Fibroblast of pulmonary artery (primary cell): Measurements from ENCODE around the gene QPRT.
A peak's percentile ranks its signal among the peaks of the same experiment; 100 is the strongest.

Source experiments
- DNase-seq: peaks from one replicate; pipeline ENCODE4 v3.0.0-alpha.2; 2010; ENCODE audit warnings: low read depth
- H3K4me3 ChIP-seq: replicated peaks from 2 replicates; pipeline ENCODE4 v1.5.1; 2011; ENCODE audit warnings: low read depth, mild to moderate bottlenecking, control low read depth, low read length, moderate library complexity
- TF ChIP-seq, protein P1 (sequence below): IDR thresholded peaks from 2 replicates; pipeline ENCODE4 v1.5.1; 2011; ENCODE audit warnings: mild to moderate bottlenecking, control low read depth, low read length, inconsistent platforms; ENCODE audit errors: missing control alignments

The QPRT gene

GRCh38 chr16:29697391-29697790, 18.4 kb downstream of the QPRT start:
- no peak overlapping the region for H3K4me3 ChIP-seq
- TF ChIP-seq, protein P1, sequence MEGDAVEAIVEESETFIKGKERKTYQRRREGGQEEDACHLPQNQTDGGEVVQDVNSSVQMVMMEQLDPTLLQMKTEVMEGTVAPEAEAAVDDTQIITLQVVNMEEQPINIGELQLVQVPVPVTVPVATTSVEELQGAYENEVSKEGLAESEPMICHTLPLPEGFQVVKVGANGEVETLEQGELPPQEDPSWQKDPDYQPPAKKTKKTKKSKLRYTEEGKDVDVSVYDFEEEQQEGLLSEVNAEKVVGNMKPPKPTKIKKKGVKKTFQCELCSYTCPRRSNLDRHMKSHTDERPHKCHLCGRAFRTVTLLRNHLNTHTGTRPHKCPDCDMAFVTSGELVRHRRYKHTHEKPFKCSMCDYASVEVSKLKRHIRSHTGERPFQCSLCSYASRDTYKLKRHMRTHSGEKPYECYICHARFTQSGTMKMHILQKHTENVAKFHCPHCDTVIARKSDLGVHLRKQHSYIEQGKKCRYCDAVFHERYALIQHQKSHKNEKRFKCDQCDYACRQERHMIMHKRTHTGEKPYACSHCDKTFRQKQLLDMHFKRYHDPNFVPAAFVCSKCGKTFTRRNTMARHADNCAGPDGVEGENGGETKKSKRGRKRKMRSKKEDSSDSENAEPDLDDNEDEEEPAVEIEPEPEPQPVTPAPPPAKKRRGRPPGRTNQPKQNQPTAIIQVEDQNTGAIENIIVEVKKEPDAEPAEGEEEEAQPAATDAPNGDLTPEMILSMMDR = no peak
- DNase-seq = no peak

DNA sequence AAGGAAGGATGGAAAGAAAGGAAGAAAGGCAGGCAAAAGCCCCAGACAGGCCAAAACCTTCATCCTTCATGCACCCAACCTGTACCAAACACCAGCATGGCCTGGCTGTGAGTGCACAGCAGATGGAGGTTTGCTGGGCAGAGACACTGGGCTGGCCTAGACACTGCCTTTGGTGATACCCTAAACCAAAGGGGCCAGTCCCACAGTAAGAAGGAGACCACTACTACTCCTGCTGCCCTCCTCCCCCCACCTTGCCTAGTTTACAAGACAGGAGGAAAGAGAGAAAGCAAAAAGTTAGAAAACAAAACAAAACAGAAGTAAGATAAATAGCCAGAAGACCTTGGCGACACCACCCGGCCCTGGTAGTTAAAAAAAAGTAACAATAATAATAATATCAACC, 19.1 kb downstream of the QPRT start:
- TF ChIP-seq, protein P1 = no peak
- DNase-seq = no peak
- no peak overlapping the region for H3K4me3 ChIP-seq

DNA sequence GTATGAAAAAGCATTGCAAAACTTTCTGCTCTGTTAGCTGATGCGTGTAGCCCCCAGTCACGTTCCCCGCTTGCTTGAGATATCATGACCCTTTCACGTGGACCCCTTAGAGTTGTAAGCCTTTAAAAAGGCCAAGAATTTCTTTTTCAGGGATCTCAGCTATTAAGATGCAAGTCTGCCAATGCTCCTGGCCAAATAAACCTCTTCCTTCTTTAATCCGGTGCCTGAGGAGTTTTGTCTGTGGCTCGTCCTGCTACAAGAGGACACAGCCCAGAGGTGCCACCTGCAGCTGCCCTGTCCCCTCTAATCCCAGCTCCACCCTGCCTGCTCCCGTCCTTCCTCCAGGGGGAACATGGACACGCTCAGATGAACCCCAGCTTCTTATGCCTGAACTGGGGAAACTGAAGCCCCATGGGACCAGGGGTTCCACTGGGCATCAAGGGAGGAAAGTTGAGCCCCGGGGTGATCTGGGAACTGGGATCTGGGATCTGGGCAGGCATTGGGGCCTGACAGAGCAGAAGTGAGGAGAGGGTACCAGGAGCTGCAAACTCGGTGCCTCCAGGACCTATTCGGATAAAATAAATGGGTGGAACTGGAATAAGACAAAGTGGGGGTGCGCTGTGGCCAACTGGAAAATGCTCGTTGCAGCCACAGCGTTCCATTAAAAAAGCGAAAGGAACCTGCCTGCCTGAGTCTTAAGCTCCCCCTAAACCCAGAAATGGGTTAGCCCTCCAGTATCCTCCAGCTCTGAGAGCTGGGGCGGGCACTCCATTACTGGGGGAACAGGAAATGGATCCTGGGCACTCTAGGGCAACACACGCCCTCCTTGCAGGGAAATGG, 19.7 kb downstream of the QPRT start:
- DNase-seq = no peak
- TF ChIP-seq, protein P1 = no peak
- H3K4me3 ChIP-seq = no peak overlapping the region

- no peak overlapping the region for H3K4me3 ChIP-seq
- DNase-seq = no peak
- TF ChIP-seq, protein P1 = no peak
These were observed 20.6 kb downstream of the QPRT start for GRCh38 chr16:29699324-29700219.

DNA sequence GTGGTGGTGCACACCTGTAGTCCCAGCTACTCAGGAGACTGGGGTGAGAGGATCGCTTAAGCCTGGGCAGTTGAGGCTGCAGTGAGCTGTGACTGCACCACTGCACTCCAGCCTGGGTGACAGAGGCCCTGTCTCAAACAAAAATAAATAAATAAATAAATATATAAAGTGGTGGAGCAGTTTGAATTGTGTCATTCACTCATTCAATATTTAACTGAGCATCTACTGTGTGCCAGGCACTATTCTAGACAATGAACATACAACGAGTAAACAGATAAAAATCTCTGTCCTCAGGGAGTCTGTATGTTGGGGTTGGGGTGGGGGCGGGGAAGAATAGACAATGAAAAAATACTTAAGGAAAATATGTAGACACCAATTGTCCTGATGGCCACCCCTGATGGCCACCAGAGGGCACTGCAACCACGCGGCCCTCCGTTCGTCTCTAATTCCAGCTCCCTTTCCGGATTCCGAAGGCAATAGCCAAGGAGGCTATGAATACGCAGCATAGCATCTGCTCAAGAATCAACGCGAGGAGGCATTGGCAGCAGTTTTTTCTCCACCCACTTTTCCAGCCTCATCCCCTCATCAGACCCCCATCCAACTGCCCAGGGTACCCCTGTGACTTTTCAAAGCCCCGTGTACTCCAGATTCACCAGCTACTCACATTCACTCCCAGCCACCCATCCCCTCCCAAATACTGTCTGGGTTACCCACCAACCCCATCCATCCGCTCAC, 21.4 kb downstream of the QPRT start:
- TF ChIP-seq, protein P1 = peak; percentile 84
- DNase-seq = peak; percentile 93
- H3K4me3 ChIP-seq = no peak overlapping the region

- TF ChIP-seq, protein P1 = no peak
- DNase-seq = no peak
- H3K4me3 ChIP-seq = no peak overlapping the region
These were observed 22.2 kb downstream of the QPRT start for GRCh38 chr16:29701214-29701555.
